Activated CD8-positive, alpha-beta memory T cell treated with anti-CD3 and anti-CD28 coated beads for 24 hours (primary cell): ENCODE measurements around the gene MMP15.
"Not testable (repeated sequence)": the region's sequence is repeated elsewhere in the genome, so short reads cannot be mapped to it uniquely, and the experiment has no call there.

Experiments used
- DNase-seq: peaks from one replicate; pipeline ENCODE4 v3.0.0-alpha.2; 2020

The MMP15 gene

DNA sequence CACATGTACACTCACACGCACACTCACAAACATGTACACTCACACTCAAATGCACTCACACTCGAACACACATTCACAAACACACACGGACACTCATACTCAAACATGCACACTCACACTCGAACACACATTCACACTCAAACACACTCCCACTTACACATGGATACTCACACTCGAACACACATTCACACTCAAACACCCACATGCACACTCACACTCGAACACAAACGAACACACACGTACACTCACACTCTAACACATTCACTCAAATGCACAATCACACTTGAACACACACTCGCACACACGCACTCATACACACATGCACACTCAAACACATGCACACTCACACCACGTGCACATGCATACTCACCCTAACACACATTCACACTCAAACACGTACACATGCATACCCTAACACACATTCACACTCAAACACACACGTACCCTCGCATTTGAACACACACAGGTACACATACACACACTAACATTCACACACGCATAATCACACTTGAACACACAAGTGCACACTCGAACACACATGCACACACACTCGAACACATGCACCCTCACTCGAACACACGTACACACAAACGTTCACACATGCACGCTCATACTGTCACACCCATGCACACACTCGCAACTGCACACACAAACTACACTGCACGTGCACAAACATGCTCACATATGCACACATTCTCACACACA, 61.8 kb downstream of the MMP15 start:
- no peak for DNase-seq

DNA sequence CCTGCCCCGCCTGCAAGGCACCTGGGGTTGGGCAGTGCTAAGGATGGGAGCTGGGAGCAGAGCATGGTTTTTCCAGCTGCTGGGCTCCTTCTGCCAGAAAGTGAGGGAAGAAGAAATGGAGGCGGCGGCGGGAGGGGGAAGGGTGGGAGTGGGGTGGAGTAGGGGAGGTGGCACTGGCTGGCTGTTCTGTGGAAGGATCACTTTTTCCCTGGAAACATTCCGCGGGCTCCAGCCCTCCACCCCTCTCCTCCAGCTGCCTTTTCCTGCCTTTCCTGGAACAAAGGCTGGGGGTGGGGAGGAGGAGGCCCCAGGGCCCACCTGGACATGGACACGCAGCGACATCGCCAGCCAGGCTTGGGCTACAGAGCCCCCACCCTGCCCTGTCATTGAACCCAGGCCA, 62.5 kb downstream of the MMP15 start:
- DNase-seq: no peak

DNA sequence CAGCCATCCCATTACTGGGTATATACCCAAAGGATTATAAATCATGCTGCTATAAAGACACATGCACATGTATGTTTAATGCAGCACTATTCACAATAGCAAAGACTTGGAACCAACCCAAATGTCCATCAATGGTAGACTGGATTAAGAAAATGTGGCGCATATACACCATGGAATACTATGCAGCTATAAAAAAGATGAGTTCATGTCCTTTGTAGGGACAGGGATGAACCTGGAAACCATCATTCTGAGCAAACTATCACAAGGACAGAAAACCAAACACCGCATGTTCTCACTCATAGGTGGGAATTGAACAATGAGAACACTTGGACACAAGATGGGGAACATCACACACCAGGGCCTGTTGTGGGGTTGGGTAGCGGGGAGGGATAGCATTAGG, 64.8 kb downstream of the MMP15 start:
- DNase-seq: not testable (repeated sequence)

DNA sequence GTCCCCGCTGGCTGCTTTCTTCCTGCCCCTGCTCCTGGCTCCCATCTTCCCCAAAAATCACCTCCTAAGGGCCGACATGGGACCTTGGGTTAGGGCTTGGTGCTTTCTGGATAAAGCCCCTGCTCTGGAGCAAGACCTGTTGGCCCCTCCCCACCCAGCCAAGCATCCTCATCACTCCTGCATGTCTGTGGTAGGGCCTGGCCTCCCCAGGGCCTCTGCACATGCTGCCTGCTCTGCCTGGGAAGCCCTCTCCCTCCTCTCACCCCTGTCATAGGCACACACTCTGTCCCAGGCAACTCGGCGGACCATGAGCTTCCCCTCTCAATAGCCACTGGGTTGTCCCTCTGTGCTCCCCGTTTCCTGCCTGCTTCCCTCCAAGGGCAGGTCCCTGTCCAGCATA, 68.5 kb downstream of the MMP15 start:
- DNase-seq: no peak

DNA sequence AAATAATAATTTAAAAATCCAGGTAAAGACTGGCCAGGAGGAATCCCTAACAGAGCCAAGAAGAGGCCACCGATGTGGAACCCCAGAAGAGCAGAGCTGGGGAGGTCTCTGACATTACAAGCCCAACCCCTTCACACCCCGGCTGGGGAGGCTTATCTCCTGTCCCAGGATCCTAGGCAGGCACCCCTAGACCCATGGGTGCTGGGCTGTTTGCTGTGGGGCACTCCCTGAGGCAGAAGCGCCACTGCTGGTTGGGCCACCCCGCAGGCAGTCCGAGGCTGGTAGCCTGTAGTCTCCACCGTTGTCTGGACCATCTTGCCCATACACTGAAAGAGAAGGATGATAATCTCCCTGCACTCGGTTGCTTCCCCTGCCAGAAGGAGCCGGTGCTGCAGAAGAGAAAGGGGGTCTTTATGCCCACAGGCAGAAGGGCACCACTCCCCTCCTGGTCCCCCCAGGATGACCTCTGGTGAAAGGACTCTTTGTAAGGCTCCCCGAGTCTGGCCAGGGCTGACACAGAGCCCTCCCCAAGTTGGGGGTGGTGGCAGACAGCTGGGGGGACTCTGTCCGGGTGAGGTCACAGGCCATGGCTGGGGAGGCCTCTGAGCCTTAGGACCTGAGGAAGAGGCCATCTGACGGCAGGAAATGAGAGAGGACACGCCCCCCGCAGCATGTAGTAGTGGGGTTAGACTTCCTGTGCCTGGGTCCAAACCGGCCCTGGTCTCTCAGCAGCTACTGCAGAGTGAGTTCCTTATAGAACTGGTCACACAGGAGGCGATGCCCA, 69.4 kb downstream of the MMP15 start:
- DNase-seq: no peak

DNA sequence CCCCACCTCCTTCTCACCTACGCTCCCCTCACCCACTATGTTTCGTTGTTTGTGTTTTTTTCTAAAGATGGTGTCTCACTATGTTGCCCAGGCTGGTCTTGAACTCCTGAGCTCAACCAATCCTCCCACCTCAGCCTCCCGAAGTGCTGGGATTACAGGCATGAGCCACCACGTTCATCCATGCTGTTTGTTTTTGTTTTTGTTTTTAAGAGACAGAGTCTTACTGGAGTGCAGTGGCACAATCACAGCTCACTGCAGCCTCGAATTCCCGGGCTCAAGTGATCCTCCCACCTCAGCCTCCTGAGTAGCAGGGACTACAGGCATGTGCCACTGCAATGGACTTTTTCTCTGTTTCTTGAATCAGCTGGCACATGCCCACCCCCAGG, 70.0 kb downstream of the MMP15 start:
- not testable (repeated sequence) for DNase-seq

DNA sequence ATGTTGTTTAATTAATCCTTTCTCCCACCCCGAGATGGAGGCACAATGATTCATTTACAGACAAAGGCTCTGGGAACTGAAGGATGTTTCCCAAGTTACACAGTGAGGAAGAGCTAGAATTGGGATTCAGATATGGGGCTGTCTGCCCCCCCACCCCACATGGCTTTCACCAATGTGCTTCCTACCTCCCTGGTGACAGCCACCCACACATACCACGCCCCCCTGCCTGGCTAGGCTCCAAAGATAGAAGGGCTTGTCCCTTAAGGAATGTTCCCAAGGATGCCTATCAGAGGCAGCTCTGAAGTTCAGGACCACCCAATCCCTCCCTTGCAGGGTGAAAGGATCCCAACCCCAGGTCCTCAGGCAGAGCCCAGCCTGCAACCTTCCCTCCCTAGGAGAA, 70.7 kb downstream of the MMP15 start:
- no peak for DNase-seq
